ENCODE data around the gene REPS1. TPM values are rescaled to one million over a fixed set of nuclear protein-coding genes. Genes with fewer than 3 reads are reported as not detected.
A peak's percentile ranks its signal among the peaks of the same experiment; 100 is the strongest.

REPS1 gene
- total RNA-seq, 1 experiment from 2014 or later = 74.4 TPM

GRCh38 chr6:138957903-138958302 lies 30.1 kb downstream of the REPS1 start:
- no peak overlapping the region for H3K4me2 ChIP-seq (ENCODE audit: insufficient read depth, insufficient read length, low read length)
- peaks cover 0 to 10% (median 0%) of the 10 kb centered on the region in 3 experiments; a peak in 1 of 7 replicates for H3K36me3 Mint-ChIP-seq (ENCODE audit: insufficient read depth in 1 of 3, low read depth in 3 of 3)
- H3K27me3 ChIP-seq (ENCODE audit: insufficient read depth, low read length) = no peaks in the 10 kb centered on the region
- H3K56ac ChIP-seq (ENCODE audit: insufficient read length, low read depth, low read length) = no peak overlapping the region
- H4K5ac ChIP-seq (ENCODE audit: insufficient read length, low read depth, low read length) = no peak overlapping the region
- H3K23me2 ChIP-seq (ENCODE audit: insufficient read length, low read depth, low read length, poor library complexity, severe bottlenecking) = no peaks in the 10 kb centered on the region
- H2BK15ac ChIP-seq (ENCODE audit: low read depth, low read length) = no peak overlapping the region
- no peak overlapping the region for H3K23ac ChIP-seq (ENCODE audit: insufficient read length, low read depth, low read length)
- no peaks in the 10 kb centered on the region for H3K9me3 ChIP-seq (ENCODE audit: control insufficient read depth, low read depth, low read length)
- no peak for DNase-seq
- H3K14ac ChIP-seq (ENCODE audit: insufficient read depth, low read length) = no peak overlapping the region
- no peak for TF ChIP-seq CTCF (conservative IDR thresholded peaks at IDR 0.05)
- WGBS (ENCODE audit: extremely low coverage, insufficient read length, low lambda C conversion rate) = no CpG with 5 or more reads among the region's 2 CpGs
- H2AFZ ChIP-seq (ENCODE audit: low read length) = no peak overlapping the region
- H3K4me3 Mint-ChIP-seq = no peak overlapping the region
- H3K27ac ChIP-seq (ENCODE audit: insufficient read length, low read depth, low read length) = no peak overlapping the region
- no peaks in the 10 kb centered on the region for H4K20me1 ChIP-seq (ENCODE audit: control insufficient read depth, insufficient read depth, insufficient read length)
- H3K4ac ChIP-seq (ENCODE audit: low read depth, low read length) = no peak overlapping the region
- peaks cover 28 to 32% of the 10 kb centered on the region in 2 experiments for H3K4me1 Mint-ChIP-seq
- H3K27ac Mint-ChIP-seq = peak overlapping the region in 1 of 3 experiments; percentile 61; a peak in 1 of 7 replicates
- no peak overlapping the region for H2BK5ac ChIP-seq (ENCODE audit: insufficient read length, low read length)
- H3T11ph ChIP-seq (ENCODE audit: low read length) = no peak overlapping the region
- no peak overlapping the region for H2BK20ac ChIP-seq (ENCODE audit: low read depth, low read length, poor library complexity, severe bottlenecking)
- no peaks in the 10 kb centered on the region for H3K9me3 Mint-ChIP-seq
- H3K4me1 ChIP-seq (ENCODE audit: insufficient read depth, low read length) = peaks cover 2% of the 10 kb centered on the region; the same call in 1 of the 2 replicates
- H3K18ac ChIP-seq (ENCODE audit: insufficient read length, low read depth, low read length) = no peak overlapping the region
- no peak overlapping the region for H2BK120ac ChIP-seq (ENCODE audit: low read depth, low read length, poor library complexity, severe bottlenecking)
- H3K79me2 ChIP-seq (ENCODE audit: insufficient read depth, low read length) = peaks cover 9% of the 10 kb centered on the region; the same call in 1 of the 2 replicates
- H2AK5ac ChIP-seq (ENCODE audit: insufficient read length, low read length) = no peak overlapping the region
- H4K8ac ChIP-seq (replicated peaks; ENCODE audit: insufficient read length, low read depth, low read length) = no peak overlapping the region
- peaks cover 2% of the 10 kb centered on the region for H3K79me1 ChIP-seq (ENCODE audit: insufficient read depth, low read depth, low read length, poor library complexity, severe bottlenecking)
- no peak overlapping the region for H3K9ac ChIP-seq (ENCODE audit: extremely low read depth, insufficient read length, low read length)
- H4K91ac ChIP-seq (ENCODE audit: insufficient read length, low read depth, low read length) = no peak overlapping the region
- H3K27me3 Mint-ChIP-seq (ENCODE audit: low read depth) = no peaks in the 10 kb centered on the region
- H2BK12ac ChIP-seq (ENCODE audit: insufficient read length, low read depth, low read length) = no peak overlapping the region
